ENCODE measurements around the gene DENND6B.

DENND6B gene

DNA sequence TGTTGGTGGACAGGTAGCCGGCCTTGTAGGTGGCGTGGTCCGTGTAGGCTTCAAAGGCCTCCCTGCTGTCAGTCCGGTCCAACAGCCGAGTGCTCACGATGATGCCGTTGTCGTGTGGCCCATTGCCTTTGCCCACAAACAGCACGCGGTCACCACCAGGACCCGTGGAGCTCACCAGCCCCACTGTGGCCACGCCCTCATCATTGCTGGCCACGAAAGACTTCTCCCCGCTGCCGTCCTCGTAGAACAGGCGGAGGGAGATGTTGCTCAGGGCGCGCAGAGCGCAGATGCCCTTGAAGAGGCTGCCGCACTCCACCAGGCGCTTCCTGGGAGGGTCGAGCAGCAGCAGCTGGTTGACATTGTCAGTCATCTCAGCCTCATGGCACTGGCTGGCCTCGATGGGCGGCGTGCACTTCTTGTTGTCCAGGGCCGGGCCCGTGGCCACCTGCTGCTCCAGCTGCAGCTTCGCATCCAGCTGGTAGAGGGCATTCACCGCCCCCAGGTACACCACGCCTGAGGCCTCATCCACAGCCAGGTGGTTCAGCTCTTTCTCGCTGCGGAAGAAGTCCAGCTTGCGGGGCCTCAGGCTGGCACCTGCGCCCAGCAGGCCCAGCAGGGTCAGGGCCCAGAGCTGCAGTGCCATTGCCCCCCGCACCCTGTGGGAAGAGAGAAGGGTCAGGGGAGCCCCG is 36.7 kb downstream of the DENND6B start:
- no peak overlapping the region for H3K27ac ChIP-seq
- TF ChIP-seq, protein P1, sequence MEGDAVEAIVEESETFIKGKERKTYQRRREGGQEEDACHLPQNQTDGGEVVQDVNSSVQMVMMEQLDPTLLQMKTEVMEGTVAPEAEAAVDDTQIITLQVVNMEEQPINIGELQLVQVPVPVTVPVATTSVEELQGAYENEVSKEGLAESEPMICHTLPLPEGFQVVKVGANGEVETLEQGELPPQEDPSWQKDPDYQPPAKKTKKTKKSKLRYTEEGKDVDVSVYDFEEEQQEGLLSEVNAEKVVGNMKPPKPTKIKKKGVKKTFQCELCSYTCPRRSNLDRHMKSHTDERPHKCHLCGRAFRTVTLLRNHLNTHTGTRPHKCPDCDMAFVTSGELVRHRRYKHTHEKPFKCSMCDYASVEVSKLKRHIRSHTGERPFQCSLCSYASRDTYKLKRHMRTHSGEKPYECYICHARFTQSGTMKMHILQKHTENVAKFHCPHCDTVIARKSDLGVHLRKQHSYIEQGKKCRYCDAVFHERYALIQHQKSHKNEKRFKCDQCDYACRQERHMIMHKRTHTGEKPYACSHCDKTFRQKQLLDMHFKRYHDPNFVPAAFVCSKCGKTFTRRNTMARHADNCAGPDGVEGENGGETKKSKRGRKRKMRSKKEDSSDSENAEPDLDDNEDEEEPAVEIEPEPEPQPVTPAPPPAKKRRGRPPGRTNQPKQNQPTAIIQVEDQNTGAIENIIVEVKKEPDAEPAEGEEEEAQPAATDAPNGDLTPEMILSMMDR (conservative IDR thresholded peaks at IDR 0.05): no peak

DNA sequence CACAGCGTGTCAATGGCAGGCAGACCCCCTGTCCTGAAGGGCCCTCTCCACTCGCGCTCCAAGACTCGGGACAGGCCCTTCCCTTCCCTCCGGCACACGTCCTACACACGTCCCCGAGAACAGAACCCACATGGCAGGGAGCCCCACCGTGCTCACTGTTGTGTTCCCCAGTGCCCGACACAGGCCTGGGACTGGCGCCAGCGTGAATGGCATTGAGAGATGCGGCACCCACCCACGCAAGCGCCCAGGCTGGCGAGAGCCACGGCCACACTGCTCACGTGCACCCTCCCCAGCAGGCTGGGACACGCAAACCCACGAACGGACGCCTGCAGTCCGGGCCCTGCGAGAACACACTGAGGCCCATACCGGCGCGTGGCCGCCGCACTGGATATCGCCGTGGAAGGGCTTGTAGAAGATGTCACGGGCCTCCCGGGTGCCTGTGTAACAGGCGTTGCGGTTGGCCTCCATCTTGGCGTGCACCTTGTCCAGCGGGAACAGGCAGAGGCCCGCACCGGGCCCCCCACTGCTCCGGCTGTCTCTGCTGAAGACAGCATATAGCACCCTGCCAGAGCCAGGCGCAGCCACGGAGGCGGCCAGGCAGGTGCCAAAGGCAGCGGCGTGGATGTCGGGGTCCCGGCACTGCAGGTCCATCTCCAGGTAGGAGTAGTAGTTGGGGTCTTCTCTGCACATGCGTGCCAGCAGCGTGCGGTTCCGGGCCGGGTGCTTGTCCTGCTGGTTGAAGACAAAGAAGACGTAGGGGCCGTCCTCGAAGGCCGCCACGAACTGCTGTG is 37.5 kb downstream of the DENND6B start:
- TF ChIP-seq, protein P1 (conservative IDR thresholded peaks at IDR 0.05): no peak
- no peak overlapping the region for H3K27ac ChIP-seq

DNA sequence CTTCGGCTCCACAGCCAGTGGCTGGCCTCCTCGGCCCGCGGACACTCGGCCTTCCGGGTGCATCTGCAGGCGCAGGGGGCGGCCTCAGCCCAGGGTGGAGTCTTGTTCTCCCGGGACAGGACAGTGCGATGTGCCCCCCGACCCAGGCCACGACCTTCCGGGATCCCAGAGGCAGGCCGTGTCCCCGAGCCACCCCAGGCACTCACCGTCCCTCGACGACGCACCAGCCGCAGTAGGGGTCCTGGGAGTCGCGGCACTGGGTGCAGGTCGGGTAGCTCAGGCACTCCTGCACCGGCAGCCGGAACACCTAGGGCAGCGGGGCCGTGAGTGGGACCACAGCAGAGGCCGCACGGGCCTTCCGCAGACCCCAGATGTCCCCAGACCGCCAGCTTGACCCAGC is 39.1 kb downstream of the DENND6B start:
- no peak overlapping the region for H3K27ac ChIP-seq
- TF ChIP-seq, protein P1 (conservative IDR thresholded peaks at IDR 0.05): no peak

DNA sequence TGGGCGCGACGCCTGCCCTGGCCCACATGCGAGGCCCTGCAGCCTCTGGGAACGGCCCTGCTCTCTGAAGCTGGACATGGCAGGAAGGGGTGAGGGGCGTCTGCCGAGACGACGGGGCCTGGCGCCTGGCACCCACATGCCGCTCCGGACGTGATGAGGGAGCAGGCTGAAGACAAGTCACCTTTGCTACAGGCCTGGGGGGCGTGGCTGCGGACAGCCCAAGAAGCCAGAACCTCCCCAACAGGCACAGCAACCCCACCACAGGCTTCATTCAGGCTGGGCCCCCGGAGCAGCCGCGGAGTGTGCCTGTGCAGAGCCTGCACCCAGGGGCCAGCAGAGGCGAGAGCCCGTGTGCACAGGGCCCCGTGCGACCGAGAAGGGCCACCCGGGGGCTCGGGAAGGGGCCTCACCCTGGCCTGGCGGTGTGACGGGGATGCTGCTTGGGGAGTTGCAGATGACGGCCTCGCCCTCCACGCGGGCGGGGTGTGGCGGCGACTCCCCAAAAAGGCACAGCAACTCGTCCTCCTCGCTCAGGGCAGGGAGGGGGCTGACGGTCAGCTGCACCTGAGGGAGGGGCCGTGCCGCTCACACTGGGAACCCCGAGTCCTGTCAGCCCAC is 40.0 kb downstream of the DENND6B start:
- TF ChIP-seq, protein P1 (conservative IDR thresholded peaks at IDR 0.05): no peak
- no peak overlapping the region for H3K27ac ChIP-seq

DNA sequence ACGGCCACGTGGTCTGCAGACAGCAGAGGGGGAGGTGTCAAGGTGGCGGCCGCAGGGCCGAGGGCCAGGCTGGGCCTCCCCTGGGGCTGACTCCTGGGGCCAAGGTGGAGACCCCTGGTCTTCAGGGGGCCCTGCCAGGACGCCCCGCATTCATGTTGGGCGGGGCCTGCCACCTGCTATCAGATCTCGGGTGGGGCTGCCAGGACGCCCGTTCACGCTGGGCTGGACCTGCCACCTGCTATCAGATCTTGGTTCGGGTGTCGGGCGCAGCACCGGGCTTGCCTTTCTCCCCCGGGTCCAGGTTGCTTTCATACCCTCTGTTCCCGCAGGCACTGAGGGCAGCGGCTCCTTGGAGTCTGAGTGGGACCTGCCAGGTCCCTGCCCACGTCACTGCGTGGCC is 40.5 kb downstream of the DENND6B start:
- H3K27ac ChIP-seq: no peak overlapping the region
- TF ChIP-seq, protein P1 (conservative IDR thresholded peaks at IDR 0.05): no peak

DNA sequence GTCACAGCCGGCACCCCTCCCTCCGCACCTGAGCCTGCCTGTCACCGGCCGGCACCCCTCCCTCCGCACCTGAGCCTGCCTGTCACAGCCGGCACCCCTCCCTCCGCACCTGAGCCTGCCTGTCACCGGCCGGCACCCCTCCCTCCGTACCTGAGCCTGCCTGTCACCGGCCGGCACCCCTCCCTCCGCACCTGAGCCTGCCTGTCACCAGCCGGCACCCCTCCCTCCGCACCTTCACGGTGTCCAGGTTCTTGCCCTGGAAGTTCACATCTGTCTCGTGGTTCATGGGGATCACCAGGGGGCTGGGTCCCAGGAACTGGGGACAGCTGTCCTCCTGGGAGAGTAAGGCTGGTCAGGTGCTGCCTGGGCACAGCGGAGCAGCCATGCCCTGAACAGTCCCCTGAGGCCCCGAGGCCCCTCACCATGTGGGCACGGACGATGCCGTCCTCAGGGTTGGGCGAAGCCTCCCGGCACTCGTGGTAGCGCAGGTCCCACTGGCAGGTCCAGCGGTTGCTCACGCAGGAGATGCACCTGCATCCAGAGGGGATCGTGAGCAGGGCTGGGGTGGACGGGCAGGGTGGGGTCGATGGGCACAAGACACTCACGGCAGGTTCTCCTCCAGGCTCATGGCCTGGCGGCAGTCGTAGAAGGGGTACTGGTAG is 41.1 kb downstream of the DENND6B start:
- TF ChIP-seq, protein P1 (conservative IDR thresholded peaks at IDR 0.05): no peak
- no peak overlapping the region for H3K27ac ChIP-seq

DNA sequence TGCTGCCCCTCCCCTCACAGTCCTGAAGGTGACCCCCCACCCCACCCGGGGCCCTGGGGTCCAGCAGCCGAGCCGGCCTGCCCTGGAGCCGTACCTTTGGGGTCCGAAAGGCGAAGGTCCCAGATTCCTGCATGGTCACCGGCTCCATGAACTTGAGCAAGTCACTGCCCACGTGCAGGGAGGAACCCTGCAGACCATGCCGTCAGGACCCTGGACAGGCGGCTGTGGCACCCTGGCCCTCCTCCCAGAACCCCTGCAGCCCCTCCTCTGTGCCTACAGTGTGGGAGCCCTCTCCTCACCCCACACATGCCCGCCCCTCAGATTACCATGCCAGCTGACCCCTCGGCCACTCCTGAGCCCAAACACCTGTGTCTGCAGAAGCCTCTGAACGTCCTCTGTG is 42.3 kb downstream of the DENND6B start:
- no peak overlapping the region for H3K27ac ChIP-seq
- TF ChIP-seq, protein P1 (conservative IDR thresholded peaks at IDR 0.05): no peak
